H1 (cell line): ENCODE data around the gene C10orf120. TPM values are rescaled to one million over a fixed set of nuclear protein-coding genes. Genes with fewer than 3 reads are reported as not detected.

Experiments
- CHD7 ChIP-seq: fragments of 300-600 bp; sonication (generic); IDR thresholded peaks from 2 replicates; pipeline ENCODE4 v1.7.1; 2012; ENCODE audit warnings: low read length, moderate library complexity, mild to moderate bottlenecking, inconsistent platforms; ENCODE audit not compliant: insufficient replicate concordance
- GTF2F1 ChIP-seq: IDR thresholded peaks from 2 replicates; pipeline ENCODE4 v1.6.1; 2012; ENCODE audit warnings: low read depth, low read length, improper control_type of control experiment, borderline replicate concordance
- SAP30 ChIP-seq: fragments of 300-600 bp; sonication (generic); IDR thresholded peaks from 2 replicates; pipeline ENCODE4 v1.7.1; 2012; ENCODE audit warnings: low read length, moderate library complexity, mild to moderate bottlenecking, inconsistent platforms; ENCODE audit not compliant: insufficient read depth, insufficient replicate concordance
- TAF1 ChIP-seq: IDR thresholded peaks from 2 replicates; pipeline ENCODE4 v1.6.1; 2011; ENCODE audit warnings: mild to moderate bottlenecking, low read depth, low read length
- polyA plus RNA-seq, 7 experiments: library from polyadenylated mRNA; depleted of rRNA in 3 of 7; stranded (reverse) in 5 of 7; unstranded in 2 of 7; fragments of >200 nt in 5 of 7; fragments of 200-250 nt in 2 of 7; gene quantifications; 1 replicate in 5 of 7; 2 replicates in 1 of 7; 4 replicates in 1 of 7; pipeline versions ENCODE4 v1.2.1 to v1.2.3, GENCODE V29; 2011 to 2013; ENCODE audit warnings: missing spikeins in 2 of 7, mixed read lengths in 2 of 7
- total RNA-seq: library from RNA; stranded (reverse); fragmentation: NEBNext Ultra II Directional; extraction: Animal tissue kit (Norgen Biotek cat#: 25700); gene quantifications from 2 replicates; pipeline ENCODE4 v1.2.1, GENCODE V29; 2021

Gene C10orf120
- total and polyA plus RNA-seq, 2 of the 8 experiments (the other 6 are each of a cell fraction or from before 2014, with no cell fraction given), result not detected

GRCh38 chr10:122664501-122664900, 35.1 kb downstream of the C10orf120 start (continued):
- TF ChIP-seq CHD7 (no peak), GTF2F1 (no peak), TAF1 (no peak), SAP30 (no peak)
